Measurements from ENCODE around the gene DTNB. TPM values are rescaled to one million over a fixed set of nuclear protein-coding genes. Genes with fewer than 3 reads are reported as not detected.
A peak's percentile ranks its signal among the peaks of the same experiment; 100 is the strongest.

Gene DTNB
- total RNA-seq, 2 experiments from 2014 or later = 27.3 to 29.1 TPM

DNA sequence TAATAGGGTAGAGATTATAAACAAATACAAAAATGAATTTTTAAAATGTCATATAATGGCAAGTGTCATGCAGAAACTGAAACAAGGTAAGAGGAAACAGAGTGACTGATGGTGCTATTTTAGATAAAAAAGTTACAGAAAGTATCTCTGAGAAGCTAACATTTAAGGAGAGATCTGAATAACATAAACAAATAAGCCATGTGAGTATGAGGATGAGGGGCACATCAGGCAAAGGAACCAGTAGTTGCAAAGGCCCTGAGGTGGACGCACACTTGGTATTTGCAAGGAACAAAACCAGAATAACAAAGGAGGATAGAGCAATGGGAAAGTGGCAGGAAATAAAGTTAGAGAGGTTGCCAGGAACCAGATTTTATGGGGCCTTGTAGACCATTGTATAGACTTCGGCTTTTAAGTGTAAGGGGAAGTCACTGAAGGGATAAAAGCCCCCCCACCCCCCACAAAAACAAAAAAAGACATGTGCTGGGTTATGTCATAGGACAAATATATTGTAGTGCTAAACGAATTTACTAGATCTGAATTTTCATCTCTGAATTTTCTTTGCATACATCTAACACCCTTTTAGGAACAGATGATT is 159.2 kb downstream of the DTNB start:
- ChIA-PET POLR2A (no interaction called here), CTCF (no interaction called here)
- H3K4me1 Mint-ChIP-seq (ENCODE audit: low read depth) = peaks cover 19% of the 10 kb centered on the region
- DNase-seq = no peak
- no peak overlapping the region for H3K4me3 Mint-ChIP-seq
- no peaks in the 10 kb centered on the region for H3K36me3 Mint-ChIP-seq (ENCODE audit: low read depth)
- H3K27me3 Mint-ChIP-seq = no peaks in the 10 kb centered on the region
- TF ChIP-seq, protein P1, sequence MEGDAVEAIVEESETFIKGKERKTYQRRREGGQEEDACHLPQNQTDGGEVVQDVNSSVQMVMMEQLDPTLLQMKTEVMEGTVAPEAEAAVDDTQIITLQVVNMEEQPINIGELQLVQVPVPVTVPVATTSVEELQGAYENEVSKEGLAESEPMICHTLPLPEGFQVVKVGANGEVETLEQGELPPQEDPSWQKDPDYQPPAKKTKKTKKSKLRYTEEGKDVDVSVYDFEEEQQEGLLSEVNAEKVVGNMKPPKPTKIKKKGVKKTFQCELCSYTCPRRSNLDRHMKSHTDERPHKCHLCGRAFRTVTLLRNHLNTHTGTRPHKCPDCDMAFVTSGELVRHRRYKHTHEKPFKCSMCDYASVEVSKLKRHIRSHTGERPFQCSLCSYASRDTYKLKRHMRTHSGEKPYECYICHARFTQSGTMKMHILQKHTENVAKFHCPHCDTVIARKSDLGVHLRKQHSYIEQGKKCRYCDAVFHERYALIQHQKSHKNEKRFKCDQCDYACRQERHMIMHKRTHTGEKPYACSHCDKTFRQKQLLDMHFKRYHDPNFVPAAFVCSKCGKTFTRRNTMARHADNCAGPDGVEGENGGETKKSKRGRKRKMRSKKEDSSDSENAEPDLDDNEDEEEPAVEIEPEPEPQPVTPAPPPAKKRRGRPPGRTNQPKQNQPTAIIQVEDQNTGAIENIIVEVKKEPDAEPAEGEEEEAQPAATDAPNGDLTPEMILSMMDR (IDR thresholded peaks at IDR 0.05) = no peak
- peak; percentile 45 for ATAC-seq
- intact Hi-C loops (cut with micrococcal nuclease) = no loop called here
- H3K9me3 Mint-ChIP-seq = no peaks in the 10 kb centered on the region
- peak overlapping the region; percentile 91 for H3K27ac Mint-ChIP-seq

DNA sequence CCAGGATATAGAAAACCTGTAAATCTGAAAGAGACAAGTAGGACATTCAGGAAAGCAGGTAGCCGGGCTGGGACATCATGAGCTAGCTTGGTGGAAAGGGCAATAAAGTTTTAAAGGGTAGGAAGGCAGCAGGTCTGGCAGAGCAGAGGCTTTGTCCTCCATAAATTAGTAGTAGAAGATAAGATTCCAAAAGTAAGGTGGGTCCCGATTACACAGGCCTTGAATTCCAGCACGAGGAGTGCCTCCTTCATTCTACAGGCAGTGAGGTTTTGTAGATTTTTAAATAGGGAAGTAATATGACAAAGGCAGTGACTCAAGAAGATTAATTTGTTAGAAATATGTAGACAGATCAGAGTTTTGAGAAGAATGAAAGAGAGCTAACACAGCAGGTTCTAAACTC is 160.7 kb downstream of the DTNB start:
- Mint-ChIP-seq H3K27ac (no peak overlapping the region), H3K4me3 (no peak overlapping the region), H3K9me3 (no peaks in the 10 kb centered on the region), H3K27me3 (no peaks in the 10 kb centered on the region), H3K36me3 (ENCODE audit: low read depth) (no peaks in the 10 kb centered on the region), H3K4me1 (ENCODE audit: low read depth) (peaks cover 19% of the 10 kb centered on the region)
- ATAC-seq (no peak), DNase-seq (no peak)
- ChIA-PET CTCF (no interaction called here), POLR2A (interaction anchor here (0.6 to 0.8 kb wide), 2 partner anchors 18 to 152 kb away, joined by 3 read pairs; no protein-coding TSS in a partner anchor)
- intact Hi-C loops (cut with micrococcal nuclease) = no loop called here
- TF ChIP-seq, protein P1 (IDR thresholded peaks at IDR 0.05) = no peak

DNA sequence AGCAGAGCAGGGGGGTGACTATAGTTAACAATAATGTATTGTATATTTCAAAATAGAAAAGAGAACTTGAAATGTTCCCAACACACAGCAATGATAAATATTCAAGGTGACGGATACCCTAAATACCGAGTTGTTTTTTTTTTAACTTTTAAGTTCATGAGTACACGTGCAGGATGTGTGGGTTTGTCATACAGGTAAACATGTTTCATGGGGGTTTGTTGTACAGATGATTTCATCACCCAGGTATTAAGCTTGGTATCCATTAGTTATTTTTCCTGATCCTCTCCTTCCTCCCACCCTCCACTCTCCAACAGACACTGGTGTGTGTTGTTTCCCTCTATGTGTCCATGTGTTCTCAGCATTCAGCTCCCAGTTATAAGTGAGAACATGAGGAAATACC is 167.2 kb downstream of the DTNB start:
- POLR2A ChIA-PET = no interaction called here
- CTCF ChIA-PET = no interaction called here
- H3K27me3 Mint-ChIP-seq = no peaks in the 10 kb centered on the region

DNA sequence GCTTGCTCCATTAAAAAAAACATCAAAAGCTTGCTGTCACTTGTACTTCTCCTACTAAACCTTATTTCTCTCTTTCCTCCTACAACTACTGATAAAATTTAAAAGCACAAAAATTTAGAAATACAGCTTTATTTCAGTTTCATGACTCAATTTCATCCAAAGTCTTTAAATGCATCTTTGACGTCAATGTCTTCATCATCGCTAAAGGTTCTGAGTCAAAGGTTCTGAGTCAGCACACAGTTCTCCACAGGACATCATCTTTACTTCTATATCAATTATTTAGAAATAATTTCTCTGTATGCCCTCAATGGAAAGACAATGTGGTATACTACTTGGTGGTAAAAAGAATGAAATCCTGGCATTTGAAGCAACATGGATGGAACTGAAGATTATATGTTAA is 167.8 kb downstream of the DTNB start:
- Mint-ChIP-seq H3K9me3 (no peaks in the 10 kb centered on the region), H3K4me1 (ENCODE audit: low read depth) (peaks cover 1% of the 10 kb centered on the region), H3K36me3 (ENCODE audit: low read depth) (no peaks in the 10 kb centered on the region), H3K27me3 (no peaks in the 10 kb centered on the region), H3K4me3 (no peak overlapping the region), H3K27ac (no peak overlapping the region)
- TF ChIP-seq, protein P1 (IDR thresholded peaks at IDR 0.05) = no peak
- ChIA-PET POLR2A (no interaction called here), CTCF (no interaction called here)
- no peak for DNase-seq
- ATAC-seq = no peak
- intact Hi-C loops (cut with micrococcal nuclease) = no loop called here

More for the DNA sequence above, 167.2 kb downstream of the DTNB start:
- Mint-ChIP-seq H3K4me1 (ENCODE audit: low read depth) (peaks cover 1% of the 10 kb centered on the region), H3K4me3 (no peak overlapping the region), H3K36me3 (ENCODE audit: low read depth) (no peaks in the 10 kb centered on the region), H3K9me3 (no peaks in the 10 kb centered on the region), H3K27ac (no peak overlapping the region)
- ATAC-seq (no peak), DNase-seq (no peak)
- TF ChIP-seq, protein P1 (IDR thresholded peaks at IDR 0.05) = no peak
- intact Hi-C loops (cut with micrococcal nuclease) = no loop called here

DNA sequence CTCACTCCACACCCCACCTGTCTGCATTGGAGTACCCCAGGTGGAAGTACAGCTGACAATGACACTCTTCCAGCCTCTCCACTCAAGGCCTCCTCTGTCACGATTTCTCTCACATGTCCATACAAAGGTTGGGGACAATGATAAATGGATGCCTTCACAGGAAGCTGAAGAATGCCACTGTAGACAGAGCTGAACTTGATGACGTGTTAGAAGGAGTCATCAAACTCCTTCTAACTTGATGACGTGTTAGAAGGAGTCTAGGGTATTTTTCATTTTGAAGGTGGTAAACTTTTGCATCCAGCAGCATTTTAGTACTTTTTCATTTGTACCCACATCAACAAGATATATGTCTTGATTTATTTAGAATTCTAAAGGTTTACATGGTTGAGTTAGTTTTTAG is 168.2 kb downstream of the DTNB start:
- ATAC-seq (no peak), DNase-seq (no peak)
- TF ChIP-seq, protein P1 (IDR thresholded peaks at IDR 0.05) = no peak
- intact Hi-C loops (cut with micrococcal nuclease) = no loop called here
- Mint-ChIP-seq H3K27me3 (no peaks in the 10 kb centered on the region), H3K9me3 (no peaks in the 10 kb centered on the region), H3K4me1 (ENCODE audit: low read depth) (peaks cover 1% of the 10 kb centered on the region), H3K4me3 (no peak overlapping the region), H3K27ac (no peak overlapping the region), H3K36me3 (ENCODE audit: low read depth) (no peaks in the 10 kb centered on the region)
- CTCF ChIA-PET = no interaction called here
- POLR2A ChIA-PET = no interaction called here
